H1 (cell line): ENCODE data around the gene DSE. TPM values are rescaled to one million over a fixed set of nuclear protein-coding genes. Genes with fewer than 3 reads are reported as not detected.
"Not testable (repeated sequence)": the region's sequence is repeated elsewhere in the genome, so short reads cannot be mapped to it uniquely, and the experiment has no call there.

ENCODE experiments used
- CTCF ChIA-PET: fragments of 300-600 bp; sonication (Branson Sonifier 250); formaldehyde crosslinking; loops from one replicate; lab custom pipeline; 2021; ENCODE audit not compliant: partially characterized antibody; lab: Charles Lee
- POLR2A ChIA-PET: fragments of 300-600 bp; sonication (Branson Sonifier 250); formaldehyde crosslinking; loops from one replicate; lab custom pipeline; 2021; ENCODE audit warnings: inconsistent platforms; ENCODE audit not compliant: partially characterized antibody; lab: Charles Lee
- DNase-seq, 2 experiments: peaks; one replicate each; pipeline versions ENCODE4 v3.0.0 to v3.0.0-alpha.2; 2010 to 2022; ENCODE audit warnings: low spot score in 2 of 2, low read depth in 1 of 2, mixed read lengths in 1 of 2
- FAIRE-seq: peaks from 2 replicates; lab custom pipeline; 2011; peaks lifted over from hg19 to GRCh38; lab: Jason Lieb, UNC
- H2AFZ ChIP-seq: 2 replicates; pipeline ENCODE4 v1.8.1; 2012; ENCODE audit warnings: low read length, inconsistent platforms
- H2AK5ac ChIP-seq: 2 replicates; pipeline ENCODE4 v1.6.1; 2013; ENCODE audit warnings: low read depth, low read length
- H2BK120ac ChIP-seq: replicated peaks from 2 replicates; pipeline ENCODE3; 2013; ENCODE audit warnings: low read depth, low read length, inconsistent platforms
- H2BK12ac ChIP-seq: 2 replicates; pipeline ENCODE4 v1.6.1; 2013; ENCODE audit warnings: low read depth, low read length
- H2BK15ac ChIP-seq: 2 replicates; pipeline ENCODE4 v1.6.1; 2013; ENCODE audit warnings: low read length
- H2BK20ac ChIP-seq: 2 replicates; pipeline ENCODE4 v1.6.1; 2013; ENCODE audit warnings: low read length
- H2BK5ac ChIP-seq: 2 replicates; pipeline ENCODE4 v1.6.1; 2013; ENCODE audit warnings: low read depth, low read length
- H3K14ac ChIP-seq: 2 replicates; pipeline ENCODE4 v1.6.1; 2013; ENCODE audit warnings: inconsistent platforms; ENCODE audit not compliant: insufficient read length
- H3K18ac ChIP-seq: 2 replicates; pipeline ENCODE4 v1.6.1; 2013; ENCODE audit warnings: low read length; ENCODE audit errors: extremely low read depth
- H3K23ac ChIP-seq: 2 replicates; pipeline ENCODE4 v1.6.1; 2013; ENCODE audit warnings: inconsistent platforms; ENCODE audit not compliant: insufficient read length
- H3K23me2 ChIP-seq: 2 replicates; pipeline ENCODE4 v1.6.1; 2013; ENCODE audit warnings: low read depth, low read length
- H3K27ac ChIP-seq: 2 replicates; pipeline ENCODE4 v1.6.1; 2011; ENCODE audit warnings: low read depth, low read length, inconsistent platforms
- H3K27me3 ChIP-seq, 4 experiments: replicated peaks in 1 of 4; 1 replicate in 1 of 4; 2 replicates in 3 of 4; pipeline versions ENCODE4 v1.6.1 to v1.8.1; 2011 to 2013; ENCODE audit warnings: low read length in 3 of 4, mild to moderate bottlenecking in 3 of 4, inconsistent platforms in 2 of 4, mixed read lengths in 2 of 4, moderate library complexity in 1 of 4; ENCODE audit not compliant: control insufficient read depth in 3 of 4, insufficient read depth in 3 of 4; ENCODE audit errors: extremely low read depth in 1 of 4
- H3K36me3 ChIP-seq, 4 experiments: 2 replicates each; pipeline versions ENCODE4 v1.6.1 to v1.8.1; 2011 to 2013; ENCODE audit warnings: mild to moderate bottlenecking in 4 of 4, low read length in 3 of 4, moderate library complexity in 2 of 4, control low read depth in 1 of 4, inconsistent platforms in 1 of 4; ENCODE audit not compliant: insufficient read depth in 4 of 4, control insufficient read depth in 2 of 4
- H3K4ac ChIP-seq: replicated peaks from 2 replicates; pipeline ENCODE3; 2013; ENCODE audit warnings: low read length, low read depth, mixed read lengths, inconsistent platforms; ENCODE audit not compliant: insufficient read length
- H3K4me1 ChIP-seq, 4 experiments: replicated peaks in 1 of 4; 1 replicate in 1 of 4; 2 replicates in 3 of 4; pipeline versions ENCODE4 v1.6.1 to v1.8.1; 2011 to 2013; ENCODE audit warnings: low read length in 3 of 4, inconsistent platforms in 2 of 4, mixed read lengths in 1 of 4; ENCODE audit not compliant: insufficient read depth in 4 of 4, control insufficient read depth in 3 of 4
- H3K4me2 ChIP-seq, 2 experiments: 2 replicates each; pipeline versions ENCODE4 v1.6.1 to v1.8.1; 2011 to 2013; ENCODE audit warnings: low read depth in 2 of 2, low read length in 2 of 2, control low read depth in 1 of 2, inconsistent platforms in 1 of 2, mild to moderate bottlenecking in 1 of 2; ENCODE audit not compliant: insufficient read depth in 1 of 2
- H3K4me3 ChIP-seq, 4 experiments: fragments of 200-600, 300-600 bp in 1 of 4; sonication (generic), shearing (Covaris generic), sonication (Bioruptor Twin) in 1 of 4; 2 replicates each; pipeline versions ENCODE4 v1.5.1 to v1.8.1; 2011 to 2016; ENCODE audit warnings: low read length in 4 of 4, low read depth in 3 of 4, control low read depth in 2 of 4, inconsistent platforms in 2 of 4, mild to moderate bottlenecking in 2 of 4, mixed read lengths in 1 of 4, moderate library complexity in 1 of 4; ENCODE audit not compliant: insufficient read depth in 2 of 4; ENCODE audit errors: extremely low read depth in 1 of 4
- H3K56ac ChIP-seq: replicated peaks from 2 replicates; pipeline ENCODE3; 2013; ENCODE audit warnings: low read depth, mild to moderate bottlenecking, mixed read lengths, low read length, inconsistent platforms; ENCODE audit not compliant: insufficient read length
- H3K79me1 ChIP-seq: 2 replicates; pipeline ENCODE4 v1.6.1; 2013; ENCODE audit warnings: low read depth, low read length, control low read depth
- H3K79me2 ChIP-seq, 2 experiments: 2 replicates each; pipeline versions ENCODE4 v1.6.1 to v1.8.1; 2012 to 2013; ENCODE audit warnings: low read length in 2 of 2, mild to moderate bottlenecking in 2 of 2, inconsistent platforms in 1 of 2; ENCODE audit not compliant: insufficient read depth in 2 of 2, control insufficient read depth in 1 of 2
- H3K9ac ChIP-seq, 4 experiments: replicated peaks in 1 of 4; 1 replicate in 1 of 4; 2 replicates in 3 of 4; pipeline versions ENCODE4 v1.6.1 to v1.8.1; 2011 to 2013; ENCODE audit warnings: low read depth in 3 of 4, low read length in 3 of 4, control low read depth in 2 of 4, mild to moderate bottlenecking in 2 of 4, moderate library complexity in 2 of 4, inconsistent platforms in 1 of 4; ENCODE audit errors: extremely low read depth in 1 of 4
- H3K9me3 ChIP-seq, 2 experiments: 2 replicates each; pipeline versions ENCODE4 v1.6.1 to v1.8.1; 2012 to 2013; ENCODE audit warnings: mild to moderate bottlenecking in 2 of 2, moderate library complexity in 2 of 2, control low read depth in 1 of 2, inconsistent platforms in 1 of 2, low read depth in 1 of 2, low read length in 1 of 2, mixed read lengths in 1 of 2; ENCODE audit not compliant: insufficient read depth in 2 of 2
- H4K20me1 ChIP-seq, 2 experiments: replicated peaks in 1 of 2; 2 replicates each; pipeline versions ENCODE3 to v1.8.1; 2011 to 2013; ENCODE audit warnings: inconsistent platforms in 2 of 2, low read length in 2 of 2, mild to moderate bottlenecking in 1 of 2; ENCODE audit not compliant: insufficient read depth in 2 of 2, control insufficient read depth in 1 of 2
- H4K5ac ChIP-seq: 2 replicates; pipeline ENCODE4 v1.6.1; 2013; ENCODE audit warnings: low read length, low read depth, mixed read lengths, inconsistent platforms; ENCODE audit not compliant: insufficient read length
- H4K8ac ChIP-seq: 2 replicates; pipeline ENCODE4 v1.8.0; 2013; ENCODE audit warnings: mild to moderate bottlenecking, moderate library complexity, low read length, inconsistent platforms; ENCODE audit not compliant: insufficient read depth; ENCODE audit errors: extremely low read depth
- H4K91ac ChIP-seq: replicated peaks from 2 replicates; pipeline ENCODE3; 2013; ENCODE audit warnings: low read length, mixed read lengths, inconsistent platforms; ENCODE audit not compliant: insufficient read length
- WGBS, 2 experiments: shearing (Covaris generic) in 1 of 2; methylation state at CpG; one replicate each; pipeline versions ENCODE4 v1.1.6 to v1.1.7; 2013 to 2015; ENCODE audit warnings: low lambda C conversion rate in 2 of 2, mixed read lengths in 2 of 2, inconsistent platforms in 1 of 2, low coverage in 1 of 2, missing lambda C conversion rate in 1 of 2; ENCODE audit not compliant: insufficient replicate concordance in 2 of 2, insufficient coverage in 1 of 2, insufficient read length in 1 of 2; ENCODE audit errors: extremely low coverage in 1 of 2, missing lambda C conversion rate in 1 of 2; 5-methylcytosine and 5-hydroxymethylcytosine counted together
- polyA plus RNA-seq, 7 experiments: library from polyadenylated mRNA; depleted of rRNA in 3 of 7; stranded (reverse) in 5 of 7; unstranded in 2 of 7; fragments of >200 nt in 5 of 7; fragments of 200-250 nt in 2 of 7; gene quantifications; 1 replicate in 5 of 7; 2 replicates in 1 of 7; 4 replicates in 1 of 7; pipeline versions ENCODE4 v1.2.1 to v1.2.3, GENCODE V29; 2011 to 2013; ENCODE audit warnings: missing spikeins in 2 of 7, mixed read lengths in 2 of 7
- total RNA-seq: library from RNA; stranded (reverse); fragmentation: NEBNext Ultra II Directional; extraction: Animal tissue kit (Norgen Biotek cat#: 25700); gene quantifications from 2 replicates; pipeline ENCODE4 v1.2.1, GENCODE V29; 2021

DSE gene
- total and polyA plus RNA-seq, 2 of the 8 experiments (the other 6 are each of a cell fraction or from before 2014, with no cell fraction given) = 32.5 to 94.4 TPM

GRCh38 chr6:116325634-116326132 lies 45.1 kb upstream of the DSE start:
- H4K8ac ChIP-seq, H3K9ac ChIP-seq, H3K4me3 ChIP-seq, H2BK12ac ChIP-seq, H3K23ac ChIP-seq, FAIRE-seq, H2BK20ac ChIP-seq, DNase-seq, H4K5ac ChIP-seq, H3K27me3 ChIP-seq, H3K4ac ChIP-seq, H3K79me2 ChIP-seq, H3K36me3 ChIP-seq, H4K20me1 ChIP-seq, H2AK5ac ChIP-seq, H3K27ac ChIP-seq, H3K9me3 ChIP-seq, H2BK5ac ChIP-seq, H2BK15ac ChIP-seq, H3K14ac ChIP-seq, H3K56ac ChIP-seq, H3K79me1 ChIP-seq, H3K4me2 ChIP-seq, H2AFZ ChIP-seq, H3K23me2 ChIP-seq: not testable (repeated sequence)
- CTCF ChIA-PET = interaction anchor here (1.2 to 2.2 kb wide), 3 partner anchors 9 to 45 kb away, joined by 4 to 8 read pairs (median 4); partner anchors contain the start of gene DSE
- Histone ChIP-seq H4K91ac (peak overlapping the region; percentile 68), H3K4me1 (peaks cover 3 to 32% (median 26%) of the 10 kb centered on the region in 4 experiments; a peak in 6 of 7 replicates), H2BK120ac (peak overlapping the region; percentile 25), H3K18ac (0 out of 2 replicates have a peak overlapping the region, but pooled peaks have one; percentile 53)
- WGBS, 2 experiments = 91% methylated on average over 11 of the region's 11 CpGs; no CpG with 5 or more reads in 1 of the 2 experiments
- POLR2A ChIA-PET = interaction anchor here (1.0 to 2.9 kb wide), 2 partner anchors 12 to 45 kb away, joined by 3 to 12 read pairs; partner anchors contain the start of gene DSE
